ENCODE results near the gene TOM1L2.

GRCh38 chr17:18011286-18011685, 39.1 kb upstream of the TOM1L2 start:
- TF ChIP-seq CTCF (IDR thresholded peaks at IDR 0.05) (no peak), POLR2A (IDR thresholded peaks at IDR 0.05) (no peak), POLR2AphosphoS5 (IDR thresholded peaks at IDR 0.05) (no peak)

Data from breast epithelium (tissue), 3 donors.